Esophagus (tissue), 2 donors: ENCODE results near the gene HBG1. TPM values are rescaled to one million over a fixed set of nuclear protein-coding genes. Genes with fewer than 3 reads are reported as not detected.
"Not testable (repeated sequence)": the region's sequence is repeated elsewhere in the genome, so short reads cannot be mapped to it uniquely, and the experiment has no call there.

Experiments used
- H3K27ac ChIP-seq, 2 donors: one replicate each; pipeline ENCODE4 v1.5.1; 2013; ENCODE audit warnings: low read depth in 2 of 2, mild to moderate bottlenecking in 2 of 2, inconsistent platforms in 1 of 2, low read length in 1 of 2, moderate library complexity in 1 of 2
- H3K27me3 ChIP-seq, 2 donors: one replicate each; pipeline ENCODE4 v1.6.1; 2013; ENCODE audit warnings: low read length in 2 of 2, control low read depth in 1 of 2, mild to moderate bottlenecking in 1 of 2; ENCODE audit not compliant: insufficient read depth in 2 of 2, control insufficient read depth in 1 of 2
- H3K36me3 ChIP-seq, 2 donors: one replicate each; pipeline ENCODE4 v1.6.1; 2013; ENCODE audit warnings: low read length in 1 of 2; ENCODE audit not compliant: control insufficient read depth in 2 of 2, insufficient read depth in 2 of 2
- H3K4me1 ChIP-seq, 2 donors: one replicate each; pipeline ENCODE4 v1.6.1; 2013; ENCODE audit warnings: low read length in 1 of 2; ENCODE audit not compliant: control insufficient read depth in 2 of 2, insufficient read depth in 2 of 2
- H3K4me3 ChIP-seq, 2 donors: one replicate each; pipeline ENCODE4 v1.5.1; 2013; ENCODE audit warnings: low read length in 2 of 2, mild to moderate bottlenecking in 2 of 2, low read depth in 1 of 2, moderate library complexity in 1 of 2
- H3K9me3 ChIP-seq, 2 donors: one replicate each; pipeline ENCODE4 v1.6.1; 2013; ENCODE audit warnings: mild to moderate bottlenecking in 2 of 2, low read depth in 1 of 2, low read length in 1 of 2, moderate library complexity in 1 of 2; ENCODE audit not compliant: control insufficient read depth in 2 of 2, insufficient read depth in 1 of 2
- WGBS, 2 donors: extraction: QIAGEN DNeasy Blood & Tissue Kit; methylation state at CpG; one replicate each; pipeline ENCODE4 v1.1.7; 2013; 5-methylcytosine and 5-hydroxymethylcytosine counted together
- polyA plus RNA-seq, 2 donors: library from polyadenylated mRNA; stranded (reverse); fragments of 200-250 nt; gene quantifications; one replicate each; pipeline ENCODE4 v1.2.3, GENCODE V29; 2013
- donor health status: healthy with polysubstance abuse.
- donor health status: Bipolar disorder and iron deficiency.

The HBG1 gene
- polyA plus RNA-seq, 2 donors: not detected

DNA sequence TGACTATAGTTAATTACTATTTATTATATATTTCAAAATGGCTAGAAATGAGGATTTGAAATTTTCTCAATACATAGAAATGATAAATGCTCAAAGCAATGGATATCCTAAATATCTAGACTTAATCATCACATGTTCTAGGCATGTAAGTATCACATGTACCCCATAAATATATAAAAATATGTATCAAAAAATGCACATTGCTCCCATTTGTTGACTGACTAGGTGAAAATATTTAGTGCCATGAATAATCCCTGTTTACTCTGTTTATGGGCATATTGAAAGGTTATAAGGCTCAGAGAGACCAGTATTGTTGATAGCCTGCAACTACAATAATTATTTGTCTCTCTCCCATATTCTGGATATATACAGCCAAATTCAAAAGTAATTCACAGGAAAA is 17.0 kb upstream of the HBG1 start:
- H3K9me3 ChIP-seq: peaks cover 0 to 2% of the 10 kb centered on the region in 2 donors
- H3K36me3 ChIP-seq: no peaks in the 10 kb centered on the region
- H3K4me1 ChIP-seq: no peaks in the 10 kb centered on the region
- H3K4me3 ChIP-seq: no peak overlapping the region
- no peaks in the 10 kb centered on the region for H3K27me3 ChIP-seq
- H3K27ac ChIP-seq: no peak overlapping the region

DNA sequence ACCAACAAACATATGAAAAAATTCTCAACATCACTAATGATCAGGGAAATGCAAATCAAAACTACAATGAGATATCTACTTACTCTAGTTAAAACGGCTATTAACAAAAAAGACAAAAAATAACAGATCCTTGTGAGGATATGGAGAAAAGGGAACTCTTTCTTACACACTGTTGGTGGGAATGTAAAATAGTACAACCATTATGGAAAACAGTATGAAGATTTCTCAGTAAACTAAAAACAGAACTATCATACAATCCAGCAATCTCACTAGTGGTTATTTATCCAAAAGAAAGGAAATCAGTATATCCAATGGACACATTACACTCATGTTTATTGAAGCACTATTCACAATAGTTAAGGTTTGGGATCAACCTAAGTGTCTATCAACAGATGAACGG is 16.2 kb upstream of the HBG1 start:
- Histone ChIP-seq H3K4me3 (no peak overlapping the region), H3K27me3 (no peaks in the 10 kb centered on the region), H3K4me1 (no peaks in the 10 kb centered on the region), H3K36me3 (no peaks in the 10 kb centered on the region), H3K27ac (no peak overlapping the region), H3K9me3 (peaks cover 0 to 2% of the 10 kb centered on the region in 2 donors)
- WGBS, 2 donors: 42% methylated on average over 2 of the region's 2 CpGs

DNA sequence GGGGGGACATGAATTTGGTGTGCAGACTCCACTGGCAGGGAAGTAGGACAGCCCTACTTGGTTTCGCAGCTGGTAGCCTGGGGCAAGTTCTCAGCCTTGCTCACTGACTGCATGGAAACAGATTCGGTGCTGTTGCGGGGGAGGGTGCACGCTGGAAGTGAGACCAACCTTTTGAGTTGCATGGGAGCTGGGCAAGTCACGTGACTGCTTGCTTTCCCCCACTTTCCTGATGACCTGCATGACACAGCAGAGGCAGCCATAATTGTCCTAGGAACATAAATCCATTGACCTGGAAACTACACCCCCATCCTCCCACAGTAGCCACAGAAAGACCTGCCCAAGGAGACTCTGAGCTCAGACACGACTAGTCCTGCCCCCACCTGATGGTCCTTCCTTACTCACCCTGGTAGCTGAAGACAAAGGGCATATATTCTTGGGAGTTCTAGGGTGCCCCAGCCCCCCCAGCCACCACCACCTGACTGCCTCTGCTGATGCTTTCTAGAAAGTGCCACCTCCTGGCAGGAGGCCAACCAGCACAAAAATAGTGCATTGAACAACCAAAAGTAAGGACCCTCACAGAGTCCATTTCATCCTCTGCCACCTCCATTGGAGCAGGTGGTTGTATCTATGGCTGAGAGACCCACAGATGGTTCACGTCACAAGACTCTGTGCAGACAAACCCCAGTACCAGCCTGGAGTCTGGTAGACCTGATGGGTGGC is 9.0 kb upstream of the HBG1 start:
- 75 to 77% methylated on average over 7 of the region's 7 CpGs for WGBS, 2 donors
- no peaks in the 10 kb centered on the region for H3K27me3 ChIP-seq
- H3K9me3 ChIP-seq: peaks cover 2 to 3% of the 10 kb centered on the region in 2 donors
- no peak overlapping the region for H3K4me3 ChIP-seq
- no peak overlapping the region for H3K27ac ChIP-seq
- H3K4me1 ChIP-seq: no peaks in the 10 kb centered on the region
- H3K36me3 ChIP-seq: no peaks in the 10 kb centered on the region

DNA sequence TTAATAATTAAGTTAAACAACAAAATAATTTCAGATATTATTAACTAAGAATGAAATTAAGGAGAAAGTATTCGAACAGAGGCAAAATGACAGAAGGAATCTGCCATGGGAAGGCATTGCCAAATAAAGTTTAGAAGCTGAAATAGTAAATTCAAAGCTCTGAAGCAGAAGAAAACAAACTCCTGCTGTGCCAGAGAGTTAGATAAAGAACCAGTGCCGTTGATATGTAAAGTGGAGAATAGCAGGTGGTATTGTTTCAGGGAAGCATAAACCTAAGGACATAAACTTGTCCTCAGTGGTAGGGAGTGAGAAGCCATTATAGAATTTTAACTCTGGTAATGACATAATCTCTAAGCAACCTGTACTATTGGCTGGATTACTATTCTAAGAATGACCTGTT is 7.6 kb upstream of the HBG1 start:
- H3K27ac ChIP-seq: no peak overlapping the region
- no peaks in the 10 kb centered on the region for H3K27me3 ChIP-seq
- 22 to 26% methylated on average over 2 of the region's 2 CpGs for WGBS, 2 donors
- no peak overlapping the region for H3K4me3 ChIP-seq
- H3K36me3 ChIP-seq: no peaks in the 10 kb centered on the region
- H3K9me3 ChIP-seq: peaks cover 2 to 3% of the 10 kb centered on the region in 2 donors
- no peaks in the 10 kb centered on the region for H3K4me1 ChIP-seq

DNA sequence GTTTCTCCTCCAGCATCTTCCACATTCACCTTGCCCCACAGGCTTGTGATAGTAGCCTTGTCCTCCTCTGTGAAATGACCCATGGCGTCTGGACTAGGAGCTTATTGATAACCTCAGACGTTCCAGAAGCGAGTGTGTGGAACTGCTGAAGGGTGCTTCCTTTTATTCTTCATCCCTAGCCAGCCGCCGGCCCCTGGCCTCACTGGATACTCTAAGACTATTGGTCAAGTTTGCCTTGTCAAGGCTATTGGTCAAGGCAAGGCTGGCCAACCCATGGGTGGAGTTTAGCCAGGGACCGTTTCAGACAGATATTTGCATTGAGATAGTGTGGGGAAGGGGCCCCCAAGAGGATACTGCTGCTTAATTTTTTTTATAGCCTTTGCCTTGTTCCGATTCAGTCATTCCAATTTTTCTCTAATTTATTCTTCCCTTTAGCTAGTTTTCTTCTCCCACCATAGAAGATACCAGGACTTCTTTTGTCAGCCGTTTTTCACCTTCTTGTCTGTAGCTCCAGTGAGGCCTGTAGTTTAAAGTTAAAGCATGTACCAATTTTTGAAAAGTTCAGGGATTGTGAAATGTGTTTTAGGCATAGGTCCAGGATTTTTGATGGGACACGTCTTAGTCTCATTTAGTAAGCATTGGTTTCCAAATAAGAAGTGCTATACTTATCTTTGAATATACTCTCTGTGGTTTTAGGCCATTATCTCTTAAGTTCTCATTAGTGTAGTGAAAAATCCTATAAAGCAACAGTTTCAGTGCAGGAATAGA is 5.2 kb upstream of the HBG1 start, which contains the start of gene HBG2:
TSS of gene HBG2 (minus strand) at position 136 of the 768 bp plus-strand sequence. CDS start at position 83, 53 bp downstream.
- not testable (repeated sequence) for H3K36me3 ChIP-seq, H3K4me3 ChIP-seq, H3K27ac ChIP-seq, H3K4me1 ChIP-seq, H3K9me3 ChIP-seq, H3K27me3 ChIP-seq
- WGBS, 2 donors: 66 to 74% methylated on average over 4 of the region's 9 CpGs

DNA sequence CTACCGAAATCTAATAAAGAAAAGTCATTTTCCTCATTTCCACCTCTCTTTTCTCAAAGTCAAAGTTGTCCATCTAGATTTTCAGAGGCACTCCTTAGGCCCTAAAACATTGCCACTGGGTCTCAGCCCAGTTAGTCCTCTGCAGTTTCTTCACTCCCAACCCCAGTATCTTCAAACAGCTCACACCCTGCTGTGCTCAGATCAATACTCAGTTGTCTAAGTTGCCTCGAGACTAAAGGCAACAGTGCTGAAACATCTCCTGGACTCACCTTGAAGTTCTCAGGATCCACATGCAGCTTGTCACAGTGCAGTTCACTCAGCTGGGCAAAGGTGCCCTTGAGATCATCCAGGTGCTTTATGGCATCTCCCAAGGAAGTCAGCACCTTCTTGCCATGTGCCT is 4.4 kb upstream of the HBG1 start:
- H3K9me3 ChIP-seq: not testable (repeated sequence)

DNA sequence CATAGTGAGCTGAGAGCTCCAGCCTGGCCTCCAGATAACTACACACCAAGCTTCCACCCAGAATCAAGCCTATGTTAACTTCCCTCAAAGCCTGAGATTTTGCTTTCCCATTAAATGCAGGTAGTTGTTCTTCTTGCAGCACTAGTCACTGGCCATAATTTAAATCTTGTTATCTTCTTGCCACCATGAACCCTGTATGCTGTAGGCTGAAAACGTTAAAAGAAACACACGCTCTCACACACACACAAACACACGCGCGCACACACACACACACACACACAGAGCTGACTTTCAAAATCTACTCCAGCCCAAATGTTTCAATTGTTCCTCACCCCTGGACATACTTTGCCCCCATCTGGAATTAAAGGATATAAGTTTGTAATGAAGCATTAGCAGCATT is 3.8 kb upstream of the HBG1 start:
- H3K9me3 ChIP-seq, H3K27me3 ChIP-seq, H3K27ac ChIP-seq, H3K4me1 ChIP-seq, H3K4me3 ChIP-seq, H3K36me3 ChIP-seq: not testable (repeated sequence)
- WGBS, 2 donors: 75 to 90% methylated on average over 5 of the region's 5 CpGs

More for the DNA sequence above, 4.4 kb upstream of the HBG1 start:
- 62 to 75% methylated on average over 2 of the region's 2 CpGs for WGBS, 2 donors
- not testable (repeated sequence) for H3K36me3 ChIP-seq, H3K27me3 ChIP-seq, H3K27ac ChIP-seq, H3K4me3 ChIP-seq, H3K4me1 ChIP-seq

DNA sequence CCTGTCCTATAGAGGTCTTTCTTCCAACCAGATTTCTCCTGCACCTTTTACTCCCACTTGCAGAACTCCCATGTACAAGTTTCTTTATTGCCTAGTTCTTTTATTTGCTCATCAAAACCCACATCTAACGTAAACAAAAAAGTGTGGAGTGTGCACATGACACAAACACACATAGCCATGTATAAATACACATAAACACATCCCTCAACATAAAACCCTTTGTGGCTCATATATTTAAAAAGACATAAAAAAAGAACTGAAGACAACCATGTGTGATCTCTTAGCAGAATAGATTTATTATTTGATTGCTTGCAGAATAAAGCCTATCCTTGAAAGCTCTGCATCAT is 3.2 kb upstream of the HBG1 start:
- Histone ChIP-seq H3K4me3 (no peak overlapping the region), H3K27ac (no peak overlapping the region), H3K4me1 (no peaks in the 10 kb centered on the region), H3K9me3 (no peaks in the 10 kb centered on the region), H3K27me3 (no peaks in the 10 kb centered on the region), H3K36me3 (no peaks in the 10 kb centered on the region)
- WGBS, 2 donors: 46 to 50% methylated on average over 1 of the region's 1 CpG

DNA sequence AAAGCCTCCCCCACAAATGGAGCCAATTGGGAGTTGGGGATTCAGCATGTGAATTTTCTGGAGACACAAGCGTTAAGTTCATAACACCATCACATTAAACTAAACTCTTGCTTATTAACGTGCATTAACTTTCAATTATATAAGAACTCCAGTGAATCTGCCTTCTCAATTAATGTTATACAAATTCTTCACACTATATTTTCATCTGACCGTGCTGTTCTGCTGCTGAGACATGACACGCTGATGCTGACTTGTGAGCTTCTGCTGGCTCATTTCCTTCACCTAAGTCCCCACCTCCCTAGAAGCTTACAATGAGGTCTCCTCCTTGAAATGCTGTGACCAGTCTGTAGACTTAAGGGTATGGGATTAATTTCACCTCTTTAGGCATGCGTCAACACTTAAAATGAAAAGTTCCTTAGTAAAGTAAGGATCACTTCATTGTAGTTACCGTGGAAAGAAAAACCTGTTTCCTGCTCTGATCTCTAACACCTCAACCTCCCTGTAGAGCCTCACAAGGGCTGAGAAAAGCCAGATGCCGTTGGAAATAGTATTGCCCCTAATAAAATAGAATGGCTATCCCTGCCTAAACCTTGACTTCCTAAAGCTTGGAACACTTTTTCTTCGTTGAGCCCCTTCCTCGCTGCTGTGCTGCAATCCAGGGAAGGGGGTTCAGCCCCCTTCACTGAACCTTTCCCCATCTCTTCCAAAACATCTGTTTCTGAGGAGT is 2.7 kb upstream of the HBG1 start:
- 68 to 75% methylated on average over 9 of the region's 9 CpGs for WGBS, 2 donors
- Histone ChIP-seq H3K4me1 (no peaks in the 10 kb centered on the region), H3K27me3 (no peaks in the 10 kb centered on the region), H3K36me3 (no peaks in the 10 kb centered on the region), H3K9me3 (no peaks in the 10 kb centered on the region), H3K27ac (no peak overlapping the region), H3K4me3 (no peak overlapping the region)
